ENCODE measurements around the gene PRKD3.

The PRKD3 gene

GRCh38 chr2:37324786-37325624 is at the start of gene PRKD3:
TSS of gene PRKD3 (minus strand) at chr2:37324833. CDS start at chr2:37316524, 8,309 bp downstream.
- peak; percentile 61 for DNase-seq

GRCh38 chr2:37372000-37372399 is 47.4 kb upstream of the PRKD3 start:
- DNase-seq: no peak

GRCh38 chr2:37370666-37371065 is 46.0 kb upstream of the PRKD3 start:
- DNase-seq: no peak

- DNase-seq: no peak
These were observed 43.4 kb upstream of the PRKD3 start for GRCh38 chr2:37367984-37368383.

GRCh38 chr2:37367310-37367709 is 42.7 kb upstream of the PRKD3 start:
- no peak for DNase-seq

- DNase-seq: no peak
These were observed 42.1 kb upstream of the PRKD3 start for GRCh38 chr2:37366773-37367172.

GRCh38 chr2:37365669-37366068 is 41.0 kb upstream of the PRKD3 start:
- DNase-seq: no peak

- no peak for DNase-seq
These were observed 39.7 kb upstream of the PRKD3 start for GRCh38 chr2:37364351-37364750.

GRCh38 chr2:37361994-37362698 is 37.5 kb upstream of the PRKD3 start:
- no peak for DNase-seq

- DNase-seq: no peak
These were observed 36.7 kb upstream of the PRKD3 start for GRCh38 chr2:37361216-37361815.

GRCh38 chr2:37358466-37358865 is 33.8 kb upstream of the PRKD3 start:
- DNase-seq: no peak

- no peak for DNase-seq
These were observed 32.9 kb upstream of the PRKD3 start for GRCh38 chr2:37357530-37357929.

- no peak for DNase-seq
These were observed 32.4 kb upstream of the PRKD3 start for GRCh38 chr2:37357069-37357468.

GRCh38 chr2:37356299-37356698 is 31.7 kb upstream of the PRKD3 start:
- DNase-seq: no peak

- no peak for DNase-seq
These were observed 31.1 kb upstream of the PRKD3 start for GRCh38 chr2:37355735-37356134.

GRCh38 chr2:37354531-37354930 is 29.9 kb upstream of the PRKD3 start:
- no peak for DNase-seq

- no peak for DNase-seq
These were observed 25.4 kb upstream of the PRKD3 start for GRCh38 chr2:37350034-37350433.

GRCh38 chr2:37349231-37349860 is 24.7 kb upstream of the PRKD3 start:
- no peak for DNase-seq

GRCh38 chr2:37348155-37348554 is 23.5 kb upstream of the PRKD3 start:
- no peak for DNase-seq

- DNase-seq: peak; percentile 43
These were observed 20.1 kb upstream of the PRKD3 start, which contains the start of gene QPCT for GRCh38 chr2:37344453-37345361. TSS of gene QPCT (plus strand) at chr2:37344630. CDS start at chr2:37344732, 102 bp downstream.

- no peak for DNase-seq
These were observed 19.2 kb upstream of the PRKD3 start for GRCh38 chr2:37343537-37344434.

All from stimulated activated CD4-positive, alpha-beta T cell treated with anti-CD3 and anti-CD28 coated beads, Interleukin-12 subunit alpha, Interleukin-12 subunit beta, amount 100 ng/mL, for 4 hours (primary cell).